Body of pancreas (tissue), 4 donors: ENCODE data around the gene TEP1.

ENCODE experiments used
- CTCF ChIP-seq, 7 experiments: fragments of 450-650 bp in 4 of 7; fragments of 200-600 bp in 3 of 7; sonication (generic) in 3 of 7; IDR thresholded peaks; one replicate each; pipeline ENCODE4 v1.5.1; 2016 to 2019; ENCODE audit warnings: antibody characterized with exemption in 7 of 7
- POLR2A ChIP-seq, 3 donors: fragments of 450-650 bp; IDR thresholded peaks; one replicate each; pipeline ENCODE4 v1.6.1; 2016; ENCODE audit warnings: antibody characterized with exemption in 3 of 3, mild to moderate bottlenecking in 2 of 3

- TF ChIP-seq CTCF (IDR thresholded peaks at IDR 0.05): no peak
- no peak for TF ChIP-seq POLR2A (IDR thresholded peaks at IDR 0.05)
Observed at GRCh38 chr14:20386276-20386855, 26.9 kb downstream of the TEP1 start.
